Measurements from ENCODE around the gene CD300E. TPM values are rescaled to one million over a fixed set of nuclear protein-coding genes. Genes with fewer than 3 reads are reported as not detected.

The CD300E gene
- total and polyA plus RNA-seq, 2 donors (not counting 1 experiment from before 2014, with no cell fraction given), result 0.10 to 0.92 TPM

- DNase-seq (no peak), ATAC-seq (ENCODE audit: low read depth) (no peak)
- Histone ChIP-seq H3K36me3 (replicated peaks in 1 of 2; ENCODE audit: control extremely low read depth in 1 of 2, control insufficient read depth in 1 of 2, extremely low read depth in 1 of 2, insufficient read depth in 2 of 2, low read length in 1 of 2) (no peaks in the 10 kb centered on the region), H3K4me1 (ENCODE audit: control insufficient read depth in 2 of 2, insufficient read depth in 2 of 2, low read length in 2 of 2) (peaks cover 77 to 81% of the 10 kb centered on the region in 2 donors), H3K27ac (ENCODE audit: low read length in 2 of 2) (no peak overlapping the region), H3K4me2 (replicated peaks; ENCODE audit: low read depth, low read length, poor library complexity, severe bottlenecking) (peak overlapping the region; percentile 39), H3K9me3 (ENCODE audit: control extremely low read depth in 1 of 3, control insufficient read depth in 2 of 3, insufficient read depth in 1 of 3, low read length in 2 of 3) (peaks cover 0 to 5% (median 0%) of the 10 kb centered on the region in 3 donors), H3K9ac (ENCODE audit: low read length) (no peak overlapping the region), H2AFZ (ENCODE audit: insufficient read depth, low read depth, low read length, poor library complexity, severe bottlenecking) (no peak overlapping the region), H3K27me3 (replicated peaks in 1 of 4; ENCODE audit: control extremely low read depth in 1 of 4, control insufficient read depth in 3 of 4, insufficient read depth in 4 of 4, low read length in 3 of 4) (peaks cover 0 to 16% (median 2%) of the 10 kb centered on the region in 4 experiments), H3K79me2 (ENCODE audit: control insufficient read depth, insufficient read depth, low read length) (no peaks in the 10 kb centered on the region), H4K20me1 (ENCODE audit: control insufficient read depth, insufficient read depth, low read length, poor library complexity, severe bottlenecking) (no peaks in the 10 kb centered on the region), H3K4me3 (ENCODE audit: control extremely low read depth in 1 of 5, extremely low read depth in 1 of 5, insufficient read depth in 1 of 5, low read depth in 2 of 5, low read length in 4 of 5) (no peak overlapping the region)
- TF ChIP-seq CTCF (IDR thresholded peaks at IDR 0.05), result no peak
- 59% methylated on average over 9 of the region's 13 CpGs for WGBS (ENCODE audit: insufficient coverage)
- Mint-ChIP-seq H3K27ac (peak overlapping the region; percentile 72), H3K4me3 (peak overlapping the region; percentile 45), H3K27me3 (peaks cover 5% of the 10 kb centered on the region), H3K9me3 (ENCODE audit: insufficient read depth) (no peaks in the 10 kb centered on the region), H3K4me1 (peaks cover 69% of the 10 kb centered on the region)
- intact Hi-C loops (cut with micrococcal nuclease), result no loop called here
- ChIA-PET POLR2A (interaction anchor here (0.8 kb wide), 1 partner anchor 9 kb away, joined by 3 read pairs; no protein-coding TSS in a partner anchor), CTCF (no interaction called here)
These were observed 11.9 kb upstream of the CD300E start for GRCh38 chr17:74635418-74635817.

- Histone ChIP-seq H3K27ac (ENCODE audit: low read length in 2 of 2) (no peak overlapping the region), H4K20me1 (ENCODE audit: control insufficient read depth, insufficient read depth, low read length, poor library complexity, severe bottlenecking) (no peaks in the 10 kb centered on the region), H3K79me2 (ENCODE audit: control insufficient read depth, insufficient read depth, low read length) (no peaks in the 10 kb centered on the region), H3K4me3 (ENCODE audit: control extremely low read depth in 1 of 5, extremely low read depth in 1 of 5, insufficient read depth in 1 of 5, low read depth in 2 of 5, low read length in 4 of 5) (no peak overlapping the region), H3K9me3 (ENCODE audit: control extremely low read depth in 1 of 3, control insufficient read depth in 2 of 3, insufficient read depth in 1 of 3, low read length in 2 of 3) (peaks cover 0 to 10% (median 4%) of the 10 kb centered on the region in 3 donors), H2AFZ (ENCODE audit: insufficient read depth, low read depth, low read length, poor library complexity, severe bottlenecking) (no peak overlapping the region), H3K27me3 (replicated peaks in 1 of 4; ENCODE audit: control extremely low read depth in 1 of 4, control insufficient read depth in 3 of 4, insufficient read depth in 4 of 4, low read length in 3 of 4) (peaks cover 0 to 16% (median 2%) of the 10 kb centered on the region in 4 experiments), H3K4me2 (replicated peaks; ENCODE audit: low read depth, low read length, poor library complexity, severe bottlenecking) (peak overlapping the region; percentile 45), H3K4me1 (ENCODE audit: control insufficient read depth in 2 of 2, insufficient read depth in 2 of 2, low read length in 2 of 2) (peaks cover 60 to 62% of the 10 kb centered on the region in 2 donors), H3K36me3 (replicated peaks in 1 of 2; ENCODE audit: control extremely low read depth in 1 of 2, control insufficient read depth in 1 of 2, extremely low read depth in 1 of 2, insufficient read depth in 2 of 2, low read length in 1 of 2) (no peaks in the 10 kb centered on the region), H3K9ac (ENCODE audit: low read length) (no peak overlapping the region)
- H3K9me3 Mint-ChIP-seq (ENCODE audit: insufficient read depth), result no peaks in the 10 kb centered on the region
- ChIA-PET POLR2A (interaction anchor here (1.0 kb wide), 1 partner anchor 10 kb away, joined by 4 read pairs; no protein-coding TSS in a partner anchor), CTCF (interaction anchor here (1.3 to 2.8 kb wide), 4 partner anchors 24 to 104 kb away, joined by 3 to 16 read pairs (median 8); partner anchors contain the start of gene RAB37)
- peaks cover 5% of the 10 kb centered on the region for H3K27me3 Mint-ChIP-seq
- H3K4me1 Mint-ChIP-seq, result peaks cover 54% of the 10 kb centered on the region
- H3K4me3 Mint-ChIP-seq, result no peak overlapping the region
- no peak for DNase-seq
- no peak for ATAC-seq (ENCODE audit: low read depth)
- intact Hi-C loops (cut with micrococcal nuclease), result no loop called here
- no peak overlapping the region for H3K27ac Mint-ChIP-seq
- WGBS (ENCODE audit: insufficient coverage), result 58% methylated on average over 8 of the region's 8 CpGs
- no peak for TF ChIP-seq CTCF (IDR thresholded peaks at IDR 0.05)
These were observed 9.8 kb upstream of the CD300E start for GRCh38 chr17:74633326-74633725.

Data from B cell (primary cell).